T-cell (primary cell): Measurements from ENCODE around the gene TMEM123. TPM values are rescaled to one million over a fixed set of nuclear protein-coding genes. Genes with fewer than 3 reads are reported as not detected.

Experiments used
- ATAC-seq, 4 experiments: fragments of 200-7000 bp in 3 of 4; fragments of 150-1000 bp in 1 of 4; cut with Tn5 transposase; replicated peaks in 1 of 4; 1 replicate in 3 of 4; 2 replicates in 1 of 4; pipeline ENCODE4 v1.10.0; 2021; ENCODE audit warnings: moderate library complexity in 3 of 4, mild to moderate bottlenecking in 2 of 4, moderate number of reproducible peaks in 1 of 4
- CTCF ChIA-PET, 2 donors: fragments of 300-600 bp; sonication (Branson Sonifier 250); formaldehyde crosslinking; loops; one replicate each; lab custom pipeline; 2022; ENCODE audit warnings: antibody characterized with exemption in 2 of 2; lab: Charles Lee
- POLR2A ChIA-PET, 2 donors: fragments of 300-600 bp; sonication (Branson Sonifier 250); formaldehyde crosslinking; loops; one replicate each; lab custom pipeline; 2022; ENCODE audit warnings: antibody characterized with exemption in 2 of 2; lab: Charles Lee
- DNase-seq, 35 experiments: peaks; one replicate each; pipeline versions ENCODE4 v3.0.0 to v3.0.0-alpha.2; 2013 to 2023
- H3K27ac ChIP-seq: one replicate; pipeline ENCODE4 v1.5.1; 2013; ENCODE audit warnings: low read length
- H3K27me3 ChIP-seq, 2 experiments: replicated peaks in 1 of 2; 1 replicate in 1 of 2; 2 replicates in 1 of 2; pipeline versions ENCODE4 v1.6.1 to v1.7.0; 2013; ENCODE audit warnings: low read length in 1 of 2, mixed read lengths in 1 of 2; ENCODE audit not compliant: control insufficient read depth in 2 of 2, insufficient read depth in 2 of 2; ENCODE audit errors: extremely low read depth in 1 of 2
- H3K36me3 ChIP-seq, 2 donors: 1 replicate in 1 of 2; 2 replicates in 1 of 2; pipeline versions ENCODE4 v1.6.1 to v1.7.0; 2013; ENCODE audit warnings: low read length in 1 of 2; ENCODE audit not compliant: control insufficient read depth in 2 of 2, insufficient read depth in 1 of 2; ENCODE audit errors: extremely low read depth in 1 of 2
- H3K4me1 ChIP-seq, 2 experiments: 1 replicate in 1 of 2; 2 replicates in 1 of 2; pipeline versions ENCODE4 v1.6.1 to v1.7.0; 2013; ENCODE audit warnings: low read length in 2 of 2, mixed read lengths in 1 of 2; ENCODE audit not compliant: insufficient read depth in 2 of 2, control insufficient read depth in 1 of 2; ENCODE audit errors: extremely low read depth in 1 of 2
- H3K4me3 ChIP-seq, 2 donors: 1 replicate in 1 of 2; 2 replicates in 1 of 2; pipeline versions ENCODE4 v1.5.1 to v1.7.0; 2013; ENCODE audit warnings: mild to moderate bottlenecking in 2 of 2, low read length in 1 of 2, moderate library complexity in 1 of 2; ENCODE audit not compliant: control insufficient read depth in 1 of 2; ENCODE audit errors: extremely low read depth in 1 of 2
- H3K9me3 ChIP-seq: 2 replicates; pipeline ENCODE4 v1.7.0; 2013
- H3K27ac Mint-ChIP-seq, 2 donors: one replicate each; pipeline ENCODE4 v1.8.0; 2020 to 2021; ENCODE audit warnings: mild to moderate bottlenecking in 2 of 2, mixed read lengths in 2 of 2
- H3K27me3 Mint-ChIP-seq, 2 donors: one replicate each; pipeline ENCODE4 v1.8.0; 2021 to 2022; ENCODE audit warnings: mixed read lengths in 2 of 2
- H3K36me3 Mint-ChIP-seq: one replicate; pipeline ENCODE4 v1.8.0; 2021; ENCODE audit warnings: mixed read lengths
- H3K4me1 Mint-ChIP-seq, 3 donors: one replicate each; pipeline ENCODE4 v1.8.0; 2020 to 2022; ENCODE audit warnings: mixed read lengths in 3 of 3, mild to moderate bottlenecking in 1 of 3
- H3K4me3 Mint-ChIP-seq, 3 donors: one replicate each; pipeline ENCODE4 v1.8.0; 2020 to 2022; ENCODE audit warnings: mild to moderate bottlenecking in 3 of 3, mixed read lengths in 3 of 3, moderate library complexity in 3 of 3
- H3K9me3 Mint-ChIP-seq, 3 donors: one replicate each; pipeline ENCODE4 v1.8.0; 2020 to 2022; ENCODE audit warnings: mixed read lengths in 3 of 3
- WGBS: methylation state at CpG from one replicate; pipeline ENCODE4 v1.1.5; 2013; ENCODE audit warnings: missing lambda C conversion rate; ENCODE audit not compliant: insufficient coverage; 5-methylcytosine and 5-hydroxymethylcytosine counted together
- total RNA-seq, 35 experiments: library from RNA in 6 of 35; stranded (reverse) in 6 of 35; fragments of 120-200 nt in 1 of 35; gene quantifications; one replicate each; pipeline versions ENCODE4 v1.2.1 to v1.2.4 and lab custom pipeline; 2013 to 2026

TMEM123 gene
- total RNA-seq, 5 donors from 2014 or later (not counting 1 experiment from before 2014, with no cell fraction given): 361 to 469 (median 428) TPM

DNA sequence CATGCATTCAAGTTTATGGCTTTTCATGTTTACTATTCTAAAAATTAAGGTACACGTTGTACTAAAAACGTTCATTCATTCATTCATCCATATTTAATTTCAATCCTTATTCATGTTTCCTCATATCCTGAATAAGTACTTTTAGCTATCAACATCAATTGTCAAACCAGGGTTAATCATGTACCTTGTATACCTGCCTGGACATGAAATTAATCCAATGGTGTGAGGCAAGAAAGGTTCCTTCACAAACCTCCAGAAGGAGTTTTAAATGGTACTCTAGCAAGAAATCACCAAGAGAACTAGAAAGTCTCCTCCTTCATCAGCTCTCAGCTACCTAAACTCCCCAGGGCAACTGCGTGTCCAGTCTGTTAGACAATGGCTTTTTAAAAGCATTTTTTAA is 33.4 kb downstream of the TMEM123 start:
- DNase-seq: no peak
- H3K9me3 Mint-ChIP-seq: peaks cover 0 to 8% (median 5%) of the 10 kb centered on the region in 3 donors
- ChIA-PET POLR2A (interaction anchor here in 1 of 2 donors (0.5 to 0.8 kb wide), 2 partner anchors 20 to 60 kb away, joined by 3 to 4 read pairs; no protein-coding TSS in a partner anchor), CTCF (interaction anchor here in 1 of 2 donors (0.6 kb wide), 1 partner anchor 48 kb away, joined by 3 read pairs; no protein-coding TSS in a partner anchor)
- peak overlapping the region; percentile 88 to 94 for H3K27ac Mint-ChIP-seq
- no peaks in the 10 kb centered on the region for H3K27me3 ChIP-seq
- no peaks in the 10 kb centered on the region for H3K9me3 ChIP-seq
- peaks cover 2 to 6% of the 10 kb centered on the region in 2 donors for H3K36me3 ChIP-seq
- no peak overlapping the region for H3K4me3 Mint-ChIP-seq
- no peak overlapping the region for H3K27ac ChIP-seq
- no peak for ATAC-seq
- H3K4me1 ChIP-seq: peaks cover 36 to 64% of the 10 kb centered on the region in 2 experiments
- no peaks in the 10 kb centered on the region for H3K27me3 Mint-ChIP-seq
- H3K4me3 ChIP-seq: no peak overlapping the region
- no CpG with 5 or more reads among the region's 3 CpGs for WGBS
- peaks cover 96 to 100% (median 97%) of the 10 kb centered on the region in 3 donors for H3K4me1 Mint-ChIP-seq
- peaks cover 33% of the 10 kb centered on the region for H3K36me3 Mint-ChIP-seq

DNA sequence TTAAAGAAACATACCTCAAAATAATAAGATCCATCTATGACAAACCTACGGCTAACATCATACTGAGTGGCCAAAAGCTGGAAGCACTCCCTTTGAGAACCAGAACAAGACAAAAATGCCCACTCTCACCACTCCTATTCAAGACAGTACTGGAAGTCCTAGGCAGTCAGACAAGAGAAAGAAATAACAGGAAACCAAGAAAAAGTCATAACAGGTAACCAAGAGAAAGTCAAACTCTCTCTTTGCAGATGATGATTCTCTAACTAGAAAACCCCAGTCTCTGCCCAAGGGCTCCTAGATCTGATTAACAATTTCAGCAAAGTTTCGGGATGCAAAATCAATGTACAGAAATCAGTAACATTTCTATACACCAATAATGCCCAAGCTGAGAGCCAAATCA is 35.6 kb downstream of the TMEM123 start:
- Mint-ChIP-seq H3K27me3 (no peaks in the 10 kb centered on the region), H3K4me3 (peak overlapping the region; percentile 71 to 80 (median 76)), H3K9me3 (peaks cover 0 to 8% (median 5%) of the 10 kb centered on the region in 3 donors), H3K27ac (peak overlapping the region; percentile 88 to 94), H3K36me3 (peaks cover 37% of the 10 kb centered on the region), H3K4me1 (peaks cover 92 to 97% (median 97%) of the 10 kb centered on the region in 3 donors)
- H3K4me1 ChIP-seq: peaks cover 34 to 67% of the 10 kb centered on the region in 2 experiments
- peak overlapping the region; percentile 35 for H3K27ac ChIP-seq
- no peaks in the 10 kb centered on the region for H3K9me3 ChIP-seq
- no peak overlapping the region for H3K4me3 ChIP-seq
- DNase-seq (peak in 1 of 35 experiments; percentile 44), ATAC-seq (peak; percentile 53 to 69 (median 64))
- WGBS: 50% methylated on average over 2 of the region's 2 CpGs
- no peaks in the 10 kb centered on the region for H3K27me3 ChIP-seq
- peaks cover 2 to 6% of the 10 kb centered on the region in 2 donors for H3K36me3 ChIP-seq
- ChIA-PET CTCF (interaction anchor here in 1 of 2 donors (1.4 kb wide), 1 partner anchor 18 kb away, joined by 4 read pairs; no protein-coding TSS in a partner anchor), POLR2A (no interaction called here)

DNA sequence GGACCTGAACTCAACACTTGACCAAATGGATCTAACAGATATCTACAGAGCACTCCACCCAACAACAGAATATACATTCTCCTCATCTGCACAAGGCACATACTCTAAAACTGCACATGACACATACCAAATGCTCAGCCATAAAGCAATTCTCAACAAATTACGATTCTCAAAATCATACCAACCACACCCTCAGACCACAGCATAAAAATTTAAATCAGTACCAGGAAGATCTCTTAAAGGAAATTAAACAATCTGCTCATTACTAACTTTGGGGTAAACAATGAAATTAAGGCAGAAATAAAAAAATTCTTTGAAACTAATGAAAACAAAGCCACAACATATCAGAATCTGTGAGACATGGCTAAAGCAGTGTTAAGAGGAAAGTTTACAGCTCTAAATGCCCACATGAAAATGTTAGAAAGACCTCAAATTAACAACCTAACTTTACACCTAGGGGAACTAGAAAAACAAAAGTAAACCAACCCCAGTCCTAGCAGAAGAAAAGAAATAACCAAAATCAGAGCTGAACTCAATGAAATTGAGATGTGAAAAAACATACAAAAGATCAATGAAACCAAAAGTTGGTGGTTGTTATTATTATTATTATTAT is 37.2 kb downstream of the TMEM123 start:
- Histone ChIP-seq H3K36me3 (peaks cover under 1 to 4% of the 10 kb centered on the region in 2 donors), H3K4me3 (peak overlapping the region in 1 of 2 donors; percentile 23), H3K4me1 (peaks cover 42 to 65% of the 10 kb centered on the region in 2 experiments), H3K27ac (peak overlapping the region; percentile 35), H3K27me3 (no peaks in the 10 kb centered on the region), H3K9me3 (no peaks in the 10 kb centered on the region)
- Mint-ChIP-seq H3K36me3 (peaks cover 43% of the 10 kb centered on the region), H3K27me3 (no peaks in the 10 kb centered on the region), H3K4me3 (peak overlapping the region; percentile 74 to 80 (median 76)), H3K9me3 (peaks cover 0 to 8% (median 5%) of the 10 kb centered on the region in 3 donors), H3K27ac (peak overlapping the region; percentile 88 to 94), H3K4me1 (peaks cover 89 to 96% (median 96%) of the 10 kb centered on the region in 3 donors)
- ATAC-seq (peak; percentile 41 to 69 (median 66)), DNase-seq (no peak)
- ChIA-PET POLR2A (no interaction called here), CTCF (interaction anchor here (1.0 to 1.1 kb wide), 2 partner anchors 9 to 13 kb away, joined by 3 read pairs; no protein-coding TSS in a partner anchor)
- WGBS: 0% methylated on average over 1 of the region's 1 CpG

DNA sequence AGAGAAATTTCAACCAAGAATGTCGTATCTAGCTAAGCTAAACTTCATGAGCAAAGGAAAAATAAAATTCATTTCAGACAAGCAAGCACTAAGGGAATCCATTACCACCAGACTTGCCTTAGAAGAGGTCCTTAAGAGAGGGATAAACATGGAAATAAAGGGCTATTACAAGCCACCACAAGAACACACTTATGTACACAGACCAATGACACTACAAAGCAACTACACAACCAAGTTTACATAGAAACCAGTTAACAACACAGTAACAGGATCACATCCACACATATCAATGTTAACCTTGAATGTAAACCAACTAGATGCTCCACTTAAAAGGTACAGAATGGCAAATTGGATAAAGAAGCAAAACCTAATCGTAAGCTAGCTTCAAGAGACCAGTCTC is 38.0 kb downstream of the TMEM123 start:
- H3K4me1 Mint-ChIP-seq: peaks cover 89 to 95% (median 95%) of the 10 kb centered on the region in 3 donors
- H3K9me3 ChIP-seq: no peaks in the 10 kb centered on the region
- WGBS: no CpG with 5 or more reads among the region's 2 CpGs
- H3K4me3 ChIP-seq: no peak overlapping the region
- H3K36me3 Mint-ChIP-seq: peaks cover 46% of the 10 kb centered on the region
- H3K4me1 ChIP-seq: peaks cover 40 to 60% of the 10 kb centered on the region in 2 experiments
- no peaks in the 10 kb centered on the region for H3K27me3 ChIP-seq
- no peak for ATAC-seq
- H3K27ac ChIP-seq: peak overlapping the region; percentile 35
- no peaks in the 10 kb centered on the region for H3K27me3 Mint-ChIP-seq
- peak overlapping the region; percentile 88 to 94 for H3K27ac Mint-ChIP-seq
- ChIA-PET CTCF (interaction anchor here in 1 of 2 donors (1.1 kb wide), 1 partner anchor 14 kb away, joined by 3 read pairs; no protein-coding TSS in a partner anchor), POLR2A (no interaction called here)
- peak overlapping the region; percentile 74 to 80 (median 76) for H3K4me3 Mint-ChIP-seq
- peaks cover 0 to 5% of the 10 kb centered on the region in 2 donors for H3K36me3 ChIP-seq
- DNase-seq: no peak
- H3K9me3 Mint-ChIP-seq: peaks cover 0 to 8% (median 5%) of the 10 kb centered on the region in 3 donors

DNA sequence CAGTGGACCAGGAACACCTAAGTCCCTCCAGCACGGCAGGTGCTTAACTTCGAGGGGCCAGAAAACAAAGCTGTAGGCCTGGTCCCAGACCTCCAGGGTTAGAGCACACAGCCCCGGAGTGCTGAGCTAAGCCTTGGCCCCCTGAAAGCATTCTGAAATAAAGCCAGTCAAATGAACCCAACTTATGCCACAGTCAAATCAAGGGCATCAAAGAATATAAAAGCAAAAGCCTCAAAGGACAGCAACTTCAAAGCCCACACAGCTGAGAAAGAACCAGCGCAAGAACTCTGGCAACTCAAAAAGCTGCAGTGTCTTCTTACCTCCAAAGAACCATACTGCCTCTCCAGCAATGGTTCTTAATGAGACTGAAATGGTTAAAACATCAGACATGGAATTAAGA is 39.1 kb downstream of the TMEM123 start:
- peaks cover 40 to 64% of the 10 kb centered on the region in 2 experiments for H3K4me1 ChIP-seq
- Mint-ChIP-seq H3K4me3 (peak overlapping the region; percentile 74 to 80 (median 76)), H3K36me3 (peaks cover 43% of the 10 kb centered on the region), H3K27me3 (no peaks in the 10 kb centered on the region), H3K4me1 (peaks cover 84 to 93% (median 90%) of the 10 kb centered on the region in 3 donors), H3K9me3 (peaks cover 0 to 1% (median 0%) of the 10 kb centered on the region in 3 donors), H3K27ac (peak overlapping the region; percentile 88 to 94)
- ATAC-seq (peak; percentile 17 to 71 (median 34)), DNase-seq (peak in 17 of 35 experiments; percentile 7 to 59 (median 31))
- peak overlapping the region; percentile 13 for H3K27ac ChIP-seq
- peaks cover 0 to 5% of the 10 kb centered on the region in 2 donors for H3K36me3 ChIP-seq
- POLR2A ChIA-PET: interaction anchor here in 1 of 2 donors (0.6 to 0.9 kb wide), 3 partner anchors 9 to 147 kb away, joined by 3 to 5 read pairs (median 4); no protein-coding TSS in a partner anchor
- H3K4me3 ChIP-seq: peak overlapping the region in 1 of 2 donors; percentile 33
- H3K27me3 ChIP-seq: no peaks in the 10 kb centered on the region
- WGBS: 56% methylated on average over 4 of the region's 4 CpGs
- CTCF ChIA-PET: interaction anchor here (0.6 to 1.2 kb wide), 3 partner anchors 16 to 23 kb away, joined by 3 to 10 read pairs (median 4); no protein-coding TSS in a partner anchor
- no peaks in the 10 kb centered on the region for H3K9me3 ChIP-seq

DNA sequence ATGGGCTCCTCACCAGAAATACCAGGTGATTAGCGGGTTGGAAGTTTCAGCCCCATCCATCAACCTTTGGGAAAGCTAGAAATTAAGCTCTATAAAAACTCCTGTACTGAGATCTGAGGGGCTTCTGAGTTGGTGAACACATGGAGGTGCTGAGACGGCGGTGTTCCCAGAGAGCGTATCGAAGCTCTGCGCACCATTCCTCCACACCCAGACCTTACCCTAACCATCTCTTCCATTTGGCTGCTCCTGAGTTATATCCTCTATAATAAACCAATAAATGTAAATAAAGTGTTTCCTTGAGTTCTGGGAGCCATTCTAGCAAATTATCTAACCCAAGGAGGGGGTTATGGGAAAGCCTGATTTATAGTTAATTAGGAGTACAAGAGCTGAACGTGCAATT is 41.4 kb downstream of the TMEM123 start:
- Histone ChIP-seq H3K27me3 (no peaks in the 10 kb centered on the region), H3K9me3 (no peaks in the 10 kb centered on the region), H3K27ac (no peak overlapping the region), H3K36me3 (peaks cover 0 to 8% of the 10 kb centered on the region in 2 donors), H3K4me1 (peaks cover 53 to 61% of the 10 kb centered on the region in 2 experiments), H3K4me3 (no peak overlapping the region)
- ATAC-seq: no peak
- no peak for DNase-seq
- no peaks in the 10 kb centered on the region for H3K27me3 Mint-ChIP-seq
- CTCF ChIA-PET: interaction anchor here (1.0 to 1.1 kb wide), 2 partner anchors 21 to 44 kb away, joined by 3 read pairs; no protein-coding TSS in a partner anchor
- peaks cover 84 to 94% (median 90%) of the 10 kb centered on the region in 3 donors for H3K4me1 Mint-ChIP-seq
- WGBS: 100% methylated on average over 1 of the region's 7 CpGs
- peak overlapping the region; percentile 62 to 71 for H3K27ac Mint-ChIP-seq
- POLR2A ChIA-PET: interaction anchor here in 1 of 2 donors (1.1 to 1.3 kb wide), 2 partner anchors 11 to 20 kb away, joined by 3 to 5 read pairs; no protein-coding TSS in a partner anchor
- peak overlapping the region in 1 of 3 donors; percentile 32 for H3K4me3 Mint-ChIP-seq
- no peaks in the 10 kb centered on the region for H3K9me3 Mint-ChIP-seq
- H3K36me3 Mint-ChIP-seq: peaks cover 42% of the 10 kb centered on the region
